ENCODE measurements around the gene AP1S2. TPM values are rescaled to one million over a fixed set of nuclear protein-coding genes. Genes with fewer than 3 reads are reported as not detected.
A peak's percentile ranks its signal among the peaks of the same experiment; 100 is the strongest.
"Not testable (repeated sequence)": the region's sequence is repeated elsewhere in the genome, so short reads cannot be mapped to it uniquely, and the experiment has no call there.

The AP1S2 gene
- total RNA-seq (2014; rRNA removed; shearing (Covaris generic)), result 54.5 and 57.4 TPM in 2 replicates

DNA sequence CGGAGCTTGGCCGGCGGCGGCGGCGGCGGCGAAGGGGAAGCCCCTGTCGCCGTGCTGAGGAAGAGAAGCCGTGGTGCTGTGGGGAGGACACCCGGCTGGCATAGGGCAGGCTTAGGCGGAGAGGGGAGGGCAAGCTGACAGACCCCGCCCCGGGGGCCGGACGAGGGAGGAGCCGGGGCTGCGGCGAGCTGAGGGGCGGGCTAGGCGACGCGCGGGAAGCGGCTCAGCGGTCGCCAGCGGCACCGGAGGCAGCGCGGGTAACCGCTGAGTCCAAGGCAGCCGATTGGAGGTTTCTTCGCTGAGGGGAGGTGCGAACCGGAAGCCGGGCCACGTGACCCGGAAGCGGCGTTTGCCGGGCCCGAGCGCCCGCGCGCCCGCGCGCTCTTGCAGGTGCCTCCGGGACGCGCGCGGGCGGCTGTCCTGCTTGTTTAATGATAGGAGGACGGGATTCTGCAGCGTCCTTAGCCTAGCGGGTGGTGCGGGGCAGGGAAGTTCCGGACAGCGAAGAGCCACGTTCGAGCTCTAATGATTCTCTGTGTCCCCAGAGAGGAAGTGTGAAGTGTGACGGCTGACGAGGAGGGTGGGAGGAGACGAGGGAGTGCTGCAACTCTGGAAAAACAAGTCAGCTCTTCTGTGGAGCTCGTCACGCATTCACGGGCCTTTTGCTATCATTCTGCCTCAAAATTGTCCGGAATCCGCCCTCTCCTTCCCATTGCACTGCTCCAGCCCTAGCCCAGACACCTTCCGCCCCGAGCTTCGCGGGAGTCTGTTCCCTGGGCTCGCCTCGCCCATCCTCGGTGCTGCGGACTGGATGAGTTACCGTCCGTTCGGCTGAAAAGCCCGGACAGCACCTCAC, at the start of gene AP1S2:
TSS of gene AP1S2 (minus strand) at position 102 of the 856 bp plus-strand sequence. CDS start 2,289 bp downstream, outside the sequence.
- peak; percentile 88 for DNase-seq (ENCODE audit: low spot score)

DNA sequence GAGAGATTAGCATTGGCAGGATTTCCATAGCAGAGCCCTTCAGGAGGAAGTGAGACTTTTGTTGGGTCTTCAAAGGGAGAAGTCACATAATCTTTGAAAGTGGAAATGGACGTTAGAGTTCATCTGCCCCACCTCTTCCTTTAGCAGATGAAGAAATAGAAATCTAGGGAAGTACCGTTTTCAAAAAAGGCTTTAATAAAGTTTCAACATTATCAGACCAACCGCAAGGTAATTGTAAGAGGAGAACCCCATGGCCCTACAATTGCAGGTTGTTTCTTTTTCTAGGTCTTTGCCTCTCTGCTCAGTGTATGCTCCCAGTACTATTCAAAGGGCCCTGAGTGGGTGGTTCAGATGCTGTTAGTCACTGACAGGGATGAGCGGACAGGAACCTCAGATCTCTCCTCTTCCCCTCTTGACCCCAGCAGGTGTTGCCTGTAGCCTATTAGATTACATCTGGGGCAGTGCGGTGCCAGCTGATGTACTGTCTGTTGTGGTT, 48.6 kb upstream of the AP1S2 start:
- DNase-seq (ENCODE audit: low spot score), result no peak

DNA sequence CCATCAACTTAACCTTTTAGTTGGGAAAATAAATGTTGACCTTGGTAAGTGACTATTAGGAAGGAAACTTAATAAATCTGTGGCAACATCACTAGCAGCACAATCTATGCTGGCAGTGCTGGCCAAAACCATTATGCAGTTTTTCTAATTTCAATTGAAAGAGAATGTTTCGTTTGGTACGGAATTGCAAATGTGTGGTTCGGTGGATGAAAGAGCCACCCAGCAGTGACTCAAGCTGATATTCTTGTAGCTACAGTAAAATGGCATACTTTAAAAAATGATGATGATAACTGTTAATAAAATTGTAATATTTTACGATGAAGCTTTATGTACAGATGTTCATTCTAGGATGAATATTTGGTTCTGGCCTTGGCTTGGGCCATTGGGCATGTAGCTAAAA, 40.7 kb upstream of the AP1S2 start:
- DNase-seq (ENCODE audit: low spot score), result no peak

GRCh38 chrX:15894724-15895123, 40.1 kb upstream of the AP1S2 start:
- DNase-seq (ENCODE audit: low spot score), result no peak

GRCh38 chrX:15890463-15890862, 35.9 kb upstream of the AP1S2 start:
- no peak for DNase-seq (ENCODE audit: low spot score)

GRCh38 chrX:15888062-15888461, 33.4 kb upstream of the AP1S2 start:
- no peak for DNase-seq (ENCODE audit: low spot score)

DNA sequence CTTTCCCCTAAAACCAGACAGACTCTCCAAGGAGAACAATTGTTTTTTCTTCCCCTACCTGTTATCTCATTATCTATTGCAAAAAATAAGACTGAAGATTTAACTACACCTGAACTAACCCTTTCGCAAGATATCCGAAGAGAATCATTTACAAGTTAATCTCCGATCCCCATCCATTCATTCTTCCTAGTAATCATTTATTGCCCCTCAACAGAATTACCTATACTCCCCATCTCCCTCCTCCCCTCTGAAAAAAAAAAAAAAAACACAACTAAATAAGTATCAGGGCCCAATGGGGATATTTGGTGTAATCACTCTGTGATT, 28.9 kb upstream of the AP1S2 start:
- no peak for DNase-seq (ENCODE audit: low spot score)

DNA sequence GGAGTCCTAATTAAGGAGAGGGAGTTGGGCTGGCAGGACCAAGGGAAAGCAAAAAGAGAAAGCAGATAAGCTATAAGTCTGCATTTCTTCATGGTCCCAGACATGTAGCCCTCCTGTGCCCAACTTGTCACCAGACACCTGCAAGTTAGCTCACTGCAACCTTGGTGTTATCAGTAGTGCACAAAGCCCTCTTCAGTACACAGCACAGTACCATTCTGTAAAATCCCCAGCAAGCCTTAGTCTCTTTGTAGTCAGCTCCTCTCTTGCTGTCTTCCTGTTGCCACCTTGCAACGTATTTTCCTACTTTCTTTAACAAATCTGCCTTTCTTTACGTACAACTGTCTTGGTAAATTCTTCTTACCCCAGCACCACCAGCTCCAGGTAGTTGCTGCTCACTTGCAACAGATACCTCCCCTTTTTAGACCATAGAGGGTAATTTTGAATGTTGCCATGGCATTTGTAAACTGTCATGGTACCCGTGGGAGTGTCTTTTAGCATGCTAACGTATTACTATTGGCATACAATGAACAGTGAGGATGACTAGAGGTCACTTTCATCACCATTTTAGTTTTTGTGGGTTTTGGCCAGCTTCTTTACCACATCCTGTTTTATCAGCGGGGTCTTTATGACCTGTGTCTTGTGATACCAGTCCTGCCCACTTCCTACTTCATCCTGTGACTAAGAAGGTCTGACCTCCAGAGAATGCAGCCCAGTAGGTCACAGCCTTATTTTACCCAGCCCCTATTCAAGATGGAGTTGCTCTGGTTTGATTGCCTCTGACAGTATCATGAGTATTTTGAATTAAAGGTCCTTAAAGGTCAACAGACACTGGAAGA, 28.3 kb upstream of the AP1S2 start:
- DNase-seq (ENCODE audit: low spot score), result peak; percentile 32

GRCh38 chrX:15881381-15881897, 26.8 kb upstream of the AP1S2 start:
- no peak for DNase-seq (ENCODE audit: low spot score)

DNA sequence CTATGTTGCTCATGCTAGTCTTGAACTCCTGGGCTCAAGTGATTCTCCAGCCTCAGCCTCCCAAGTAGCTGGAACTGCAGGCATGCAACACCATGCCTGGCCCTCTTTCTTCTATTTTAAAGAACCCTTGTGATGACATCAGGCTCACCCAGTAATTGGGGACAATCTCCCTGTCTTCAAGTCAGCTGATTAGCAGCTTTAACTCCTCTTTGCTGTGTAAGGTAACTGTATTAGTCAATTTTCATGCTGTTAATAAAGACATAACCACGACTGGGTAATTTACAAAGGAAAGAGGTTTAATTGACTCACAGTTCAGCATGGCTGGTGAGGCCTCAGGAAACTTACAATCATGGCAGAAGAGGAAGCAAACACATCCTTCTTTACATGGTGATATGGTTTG, 23.3 kb upstream of the AP1S2 start:
- DNase-seq (ENCODE audit: low spot score), result not testable (repeated sequence)

DNA sequence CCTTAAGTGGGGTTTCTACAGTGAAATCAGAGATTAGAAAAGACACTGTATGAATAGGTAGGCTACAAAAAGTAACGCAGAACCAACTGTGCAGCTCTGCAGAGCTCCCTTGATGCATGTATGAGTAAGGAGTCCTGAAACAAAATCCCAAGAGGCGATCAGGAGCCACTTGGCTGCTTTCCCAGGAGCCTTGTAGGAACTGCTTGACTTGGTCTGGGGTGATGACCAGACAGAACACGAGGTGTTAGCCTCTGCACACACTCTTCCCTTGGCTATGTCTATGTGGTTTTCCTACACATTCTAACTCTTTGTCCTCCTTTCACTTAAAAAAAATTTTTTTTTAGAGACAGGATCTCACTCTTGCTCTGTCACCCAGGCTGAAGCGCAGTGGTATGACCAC, 22.8 kb upstream of the AP1S2 start:
- DNase-seq (ENCODE audit: low spot score), result no peak

DNA sequence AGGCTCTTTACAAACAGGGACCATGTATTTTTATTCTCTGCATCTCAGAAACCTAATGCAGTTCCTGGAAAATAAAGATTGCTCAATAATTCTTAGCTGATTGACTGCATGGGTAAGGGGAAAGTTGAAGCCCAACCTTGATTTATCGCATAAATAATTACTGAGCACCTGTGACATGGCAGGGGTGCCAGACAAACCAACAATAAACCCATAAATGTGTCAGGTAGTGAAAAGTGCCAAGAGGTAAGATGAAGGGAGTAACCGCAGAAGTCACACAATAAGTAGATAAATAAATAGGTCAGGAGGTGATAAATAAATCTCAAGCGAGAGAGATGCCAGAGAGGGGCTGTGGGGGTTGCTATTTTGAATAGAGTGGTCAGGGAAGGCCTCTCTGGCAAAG, 20.1 kb upstream of the AP1S2 start:
- DNase-seq (ENCODE audit: low spot score), result no peak

DNA sequence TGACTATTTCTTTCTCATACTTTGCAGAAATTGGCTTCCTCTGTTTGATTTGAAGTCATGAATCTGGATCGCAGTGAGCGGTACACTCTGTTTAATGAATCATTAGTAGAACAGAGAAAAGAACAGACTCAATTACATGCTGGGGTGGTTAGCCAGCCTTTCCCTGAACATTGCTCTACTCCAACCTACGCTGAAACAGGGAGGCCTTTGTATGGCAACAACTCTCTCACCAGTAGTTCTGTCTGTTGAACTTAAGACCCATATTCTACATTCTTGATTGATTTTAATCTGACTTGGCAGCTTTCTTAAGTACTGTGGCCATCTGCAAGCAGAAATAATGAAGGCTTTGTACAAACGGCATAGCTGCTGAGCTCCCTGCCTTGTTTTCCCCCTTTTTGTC, 19.0 kb upstream of the AP1S2 start:
- no peak for DNase-seq (ENCODE audit: low spot score)

- no peak for DNase-seq (ENCODE audit: low spot score)
Observed at GRCh38 chrX:15870310-15870709, 15.7 kb upstream of the AP1S2 start.

DNA sequence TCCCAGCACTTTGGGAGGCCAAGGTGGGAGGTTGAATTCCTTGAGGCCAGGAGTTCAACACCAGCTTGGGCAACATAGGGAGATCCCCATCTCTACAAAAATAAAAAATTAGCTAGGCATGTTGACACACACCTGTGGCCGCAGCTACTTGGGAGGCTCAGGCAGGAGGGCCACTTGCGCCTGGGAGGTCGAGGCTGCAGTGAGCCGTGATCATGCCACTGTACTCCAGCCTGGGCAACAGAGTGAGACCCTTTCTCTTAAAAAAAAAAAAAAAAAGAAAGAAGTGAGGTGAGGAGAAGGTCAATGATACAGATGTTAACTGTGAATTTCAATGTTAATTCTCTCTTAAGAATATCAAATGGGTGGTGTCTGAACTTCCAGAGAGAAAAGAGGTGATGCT, 15.1 kb upstream of the AP1S2 start:
- DNase-seq (ENCODE audit: low spot score), result no peak

GRCh38 chrX:15866147-15866546, 11.5 kb upstream of the AP1S2 start:
- no peak for DNase-seq (ENCODE audit: low spot score)

DNA sequence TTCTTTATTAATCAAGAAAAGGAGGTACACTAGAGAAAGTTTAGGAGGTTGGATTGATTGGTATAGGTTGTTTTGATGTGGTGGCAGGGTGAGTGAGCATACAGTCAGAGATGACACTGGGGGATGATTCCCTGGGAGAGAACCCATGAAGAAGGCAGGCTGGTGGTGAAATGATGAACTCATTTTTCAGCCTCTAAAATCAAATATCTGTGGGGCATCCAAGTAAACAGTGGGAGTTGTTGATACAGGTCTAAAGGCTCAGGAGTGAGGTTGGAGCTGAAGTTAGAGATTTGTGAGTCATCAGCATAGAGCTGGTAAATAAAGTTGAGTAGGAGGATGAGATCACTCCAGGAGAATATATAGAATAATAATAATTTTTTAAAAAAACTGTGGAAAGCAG, 10.0 kb upstream of the AP1S2 start:
- no peak for DNase-seq (ENCODE audit: low spot score)

- no peak for DNase-seq (ENCODE audit: low spot score)
Observed at GRCh38 chrX:15864023-15864422, 9.4 kb upstream of the AP1S2 start.

DNA sequence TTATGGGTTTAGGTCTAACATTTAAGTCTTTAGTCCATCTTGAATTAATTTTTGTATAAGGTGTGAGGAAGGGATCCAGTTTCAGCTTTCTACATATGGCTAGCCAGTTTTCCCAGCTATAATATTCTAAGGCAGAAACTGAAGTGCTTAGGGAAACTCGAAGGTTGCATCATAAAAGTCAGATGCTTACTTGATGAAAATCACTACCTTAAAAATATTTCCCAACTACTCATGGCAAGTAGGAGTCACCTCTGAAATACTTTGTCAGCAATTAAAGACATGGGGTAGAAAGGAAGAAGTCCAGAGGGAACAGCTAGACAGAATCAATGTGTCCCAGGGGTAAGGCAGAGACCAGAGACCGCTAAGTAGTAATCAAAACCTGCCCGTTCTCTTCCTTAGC, 6.3 kb upstream of the AP1S2 start:
- no peak for DNase-seq (ENCODE audit: low spot score)

DNA sequence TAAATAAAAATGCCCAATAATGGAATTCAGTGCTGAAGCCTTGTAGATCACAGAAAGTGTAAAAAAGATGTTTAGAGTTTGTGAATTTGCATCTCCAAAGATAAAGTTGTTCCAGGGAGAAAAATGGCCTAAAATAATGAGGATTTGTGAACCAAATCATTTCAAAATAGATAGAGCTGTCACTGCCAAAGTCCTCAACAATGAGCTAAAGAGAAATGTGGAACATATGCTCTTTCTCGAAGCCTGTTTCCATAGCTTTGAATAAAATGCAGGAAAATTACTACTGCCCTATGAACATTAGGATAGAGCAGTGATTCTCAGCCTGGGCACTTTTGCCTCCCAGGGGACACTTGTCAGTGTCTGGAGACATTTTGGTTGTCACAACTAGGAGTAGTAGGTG, 3.4 kb upstream of the AP1S2 start:
- DNase-seq (ENCODE audit: low spot score), result no peak

- no peak for DNase-seq (ENCODE audit: low spot score)
Observed at GRCh38 chrX:15856636-15857035, 2.0 kb upstream of the AP1S2 start.

DNA sequence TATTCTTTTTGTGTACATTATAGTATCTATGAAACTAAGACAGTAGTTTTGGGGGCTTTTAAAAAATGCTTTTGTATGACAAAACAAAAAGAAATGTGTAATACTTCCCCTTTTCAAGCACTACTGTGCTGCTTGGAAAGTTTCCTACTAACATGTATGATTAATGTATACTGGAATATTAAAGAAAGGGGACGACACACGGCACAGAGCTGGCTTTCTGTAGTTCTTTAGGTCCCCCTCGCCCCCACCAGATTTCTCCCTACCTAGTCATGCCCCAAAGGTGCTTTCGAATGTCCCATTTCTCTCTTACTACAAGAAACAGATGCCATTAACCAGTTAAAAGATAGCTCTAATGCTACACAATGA, 1.6 kb upstream of the AP1S2 start:
- no peak for DNase-seq (ENCODE audit: low spot score)
